RKO (cell line): ENCODE data around the gene SNRPD1.
"Not testable (repeated sequence)": the region's sequence is repeated elsewhere in the genome, so short reads cannot be mapped to it uniquely, and the experiment has no call there.

ENCODE experiments used
- DNase-seq: peaks from one replicate; pipeline ENCODE4 v3.0.0-alpha.2; 2016; ENCODE audit warnings: low spot score

The SNRPD1 gene

DNA sequence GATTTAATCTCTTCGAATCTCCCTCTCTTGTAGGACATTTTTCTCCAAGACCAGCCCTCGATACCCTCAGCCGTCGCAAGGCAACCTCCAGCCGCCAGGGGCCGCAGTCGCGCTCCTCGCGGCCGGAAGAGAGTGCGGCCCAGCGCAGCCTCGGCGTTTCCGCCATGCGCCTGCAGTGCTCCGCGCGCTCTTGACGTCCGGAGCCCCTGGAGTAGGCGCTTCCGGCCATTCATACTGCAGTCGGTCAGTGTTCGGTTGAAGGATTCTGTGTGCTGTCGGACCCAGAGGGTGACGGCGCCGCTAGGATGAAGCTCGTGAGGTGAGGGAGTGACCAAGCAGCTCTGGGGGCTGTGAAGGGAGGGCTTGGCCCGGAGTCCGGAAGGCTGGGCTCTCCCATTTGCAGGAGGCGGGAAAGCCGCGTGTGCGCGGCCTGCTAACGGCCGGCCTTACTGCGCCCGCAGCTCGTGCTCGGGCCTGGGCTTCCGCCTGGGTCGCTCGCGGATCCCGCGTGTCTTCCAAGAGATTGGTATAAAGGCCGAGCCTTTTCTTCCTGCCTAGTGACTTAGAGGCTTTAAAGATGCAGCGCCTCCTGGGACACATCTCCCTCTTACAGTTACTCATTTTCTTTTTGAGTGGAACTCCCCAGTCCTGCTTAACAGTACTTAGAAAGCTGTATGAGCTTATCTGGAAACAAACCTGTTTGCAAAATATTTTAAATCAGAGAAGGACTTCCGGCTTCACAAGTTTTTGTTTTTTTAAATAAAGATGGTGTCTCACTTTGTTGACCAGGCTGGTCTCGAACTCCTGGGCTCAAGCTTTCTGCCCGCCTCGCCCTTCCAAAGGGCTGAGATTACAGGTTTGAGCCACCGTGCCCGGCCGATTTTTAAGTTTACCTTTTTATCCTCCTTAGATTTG, at the start of gene SNRPD1:
Gene SNRPD1, plus strand, starts transcription at position 190 of the 915 bp plus-strand sequence. Its CDS starts 116 bp downstream, at position 306.
- peak; percentile 94 for DNase-seq

DNA sequence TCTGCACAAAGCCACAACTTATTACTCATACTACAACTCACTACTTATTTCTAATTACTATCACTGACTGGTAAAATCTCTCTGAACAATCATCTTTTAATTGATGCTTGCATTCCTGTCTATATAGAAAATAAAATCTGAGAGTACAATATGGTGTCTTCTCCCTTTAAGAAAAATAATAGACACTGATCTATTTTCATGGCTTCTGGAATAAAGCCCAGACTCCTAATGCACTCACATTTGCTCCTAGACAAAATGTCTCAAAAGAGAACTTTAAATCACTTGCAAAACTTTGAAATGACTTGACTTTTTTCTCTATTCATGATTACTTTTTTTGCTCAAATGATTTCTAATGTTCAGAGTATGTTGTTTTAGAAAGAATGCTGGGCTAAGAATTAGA, 40.3 kb upstream of the SNRPD1 start:
- DNase-seq = no peak

DNA sequence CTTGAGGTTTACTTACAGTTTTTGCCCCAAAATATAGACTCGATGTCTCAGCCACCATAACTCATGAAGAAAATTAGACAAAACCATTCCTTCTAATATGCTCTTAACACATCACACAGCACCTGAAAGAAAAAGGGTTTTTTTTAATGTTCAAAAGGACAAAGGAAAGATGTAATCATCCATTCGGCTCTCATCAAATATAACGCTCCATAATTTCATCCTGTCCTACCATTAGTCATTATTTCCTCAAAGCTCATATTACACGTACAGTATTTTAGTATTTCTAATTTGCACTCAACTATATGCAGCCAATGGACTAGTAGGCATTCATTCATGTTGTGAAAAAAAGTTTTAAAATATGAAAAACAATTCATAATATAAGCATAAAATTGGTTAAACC, 36.5 kb upstream of the SNRPD1 start:
- DNase-seq = no peak

DNA sequence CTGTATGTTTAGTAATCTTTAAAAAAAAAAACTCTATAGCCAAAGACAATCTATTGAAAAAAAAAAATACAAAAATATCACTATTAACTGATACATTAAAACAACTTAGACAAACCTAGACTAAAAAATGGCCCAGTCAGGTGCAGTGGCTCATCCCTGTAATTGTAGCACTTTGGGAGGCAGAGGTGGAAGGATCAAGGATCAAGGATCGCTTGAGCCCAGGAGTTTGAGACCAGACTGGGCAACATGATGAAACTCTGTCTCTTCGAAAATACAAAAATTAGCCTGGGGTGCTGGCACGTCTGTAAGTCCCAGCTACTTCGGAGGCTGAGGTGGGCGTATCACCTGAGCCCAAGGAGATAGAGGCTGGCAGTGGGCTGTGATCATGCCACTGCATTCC, 27.7 kb upstream of the SNRPD1 start:
- no peak for DNase-seq

DNA sequence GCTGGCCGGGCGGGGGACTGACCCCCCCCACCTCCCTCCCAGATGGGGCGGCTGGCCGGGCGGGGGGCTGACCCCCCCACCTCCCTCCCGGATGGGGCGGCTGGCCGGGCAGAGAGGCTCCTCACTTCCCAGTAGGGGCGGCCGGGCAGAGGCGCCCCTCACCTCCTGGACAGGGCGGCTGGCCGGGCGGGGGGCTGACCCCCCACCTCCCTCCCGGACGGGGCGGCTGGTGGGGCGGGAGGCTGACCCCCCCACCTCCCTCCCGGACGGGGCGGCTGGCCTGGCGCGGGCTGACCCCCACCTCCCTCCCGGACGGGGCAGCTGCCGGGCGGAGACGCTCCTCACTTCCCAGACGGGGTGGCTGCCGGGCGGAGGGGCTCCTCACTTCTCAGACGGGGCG, 19.8 kb upstream of the SNRPD1 start:
- DNase-seq = not testable (repeated sequence)

DNA sequence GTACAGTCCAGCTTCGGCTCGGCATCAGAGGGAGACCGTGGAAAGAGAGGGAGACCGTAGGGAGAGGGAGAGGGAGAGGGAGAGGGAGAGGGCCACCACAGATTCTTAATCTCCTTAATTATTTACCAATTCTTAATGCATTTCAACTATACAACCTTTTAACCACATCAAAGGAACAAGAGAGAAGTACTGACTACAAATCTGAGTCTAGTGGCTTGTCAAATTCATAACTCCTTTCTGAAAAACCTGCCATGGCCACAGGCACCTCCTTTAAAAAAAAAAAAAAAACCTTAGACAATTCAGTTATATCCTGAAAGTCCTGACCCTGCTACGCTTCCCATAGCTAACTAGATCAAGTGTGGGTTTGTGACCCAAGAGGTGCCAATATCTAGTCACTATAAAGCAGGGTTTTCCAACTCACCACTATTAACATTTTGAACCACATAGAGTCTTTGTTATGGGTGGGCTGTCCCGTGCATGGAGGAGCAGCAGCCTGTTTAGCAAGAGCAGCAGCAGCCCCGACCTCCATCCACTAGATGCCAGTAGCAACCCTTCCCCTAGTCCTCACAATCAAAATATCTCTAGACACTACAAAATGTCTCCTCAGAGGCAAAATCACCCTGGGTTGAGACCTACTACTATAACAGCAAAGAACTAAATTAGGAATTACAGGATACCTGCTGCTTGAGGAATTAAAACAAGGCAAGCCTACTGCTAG, 18.4 kb upstream of the SNRPD1 start:
- peak; percentile 20 for DNase-seq

DNA sequence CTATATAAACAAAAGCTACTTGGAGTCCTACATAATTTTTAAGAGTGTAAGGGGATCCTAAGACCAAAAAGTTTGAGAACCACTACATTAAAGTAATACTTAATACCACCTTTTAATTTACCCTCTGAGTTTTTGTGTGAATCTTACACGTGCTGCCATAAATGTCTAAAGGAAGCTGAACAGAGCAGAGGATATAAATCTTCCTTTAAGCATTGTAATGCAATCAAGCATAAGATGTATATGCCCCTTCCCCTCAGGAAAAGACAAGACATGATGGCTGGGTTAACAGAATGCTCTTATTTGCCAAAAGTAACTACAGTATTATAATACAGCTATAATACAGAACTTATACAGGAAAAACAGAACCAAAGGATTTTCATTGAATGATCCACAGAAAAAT, 14.5 kb upstream of the SNRPD1 start:
- no peak for DNase-seq

DNA sequence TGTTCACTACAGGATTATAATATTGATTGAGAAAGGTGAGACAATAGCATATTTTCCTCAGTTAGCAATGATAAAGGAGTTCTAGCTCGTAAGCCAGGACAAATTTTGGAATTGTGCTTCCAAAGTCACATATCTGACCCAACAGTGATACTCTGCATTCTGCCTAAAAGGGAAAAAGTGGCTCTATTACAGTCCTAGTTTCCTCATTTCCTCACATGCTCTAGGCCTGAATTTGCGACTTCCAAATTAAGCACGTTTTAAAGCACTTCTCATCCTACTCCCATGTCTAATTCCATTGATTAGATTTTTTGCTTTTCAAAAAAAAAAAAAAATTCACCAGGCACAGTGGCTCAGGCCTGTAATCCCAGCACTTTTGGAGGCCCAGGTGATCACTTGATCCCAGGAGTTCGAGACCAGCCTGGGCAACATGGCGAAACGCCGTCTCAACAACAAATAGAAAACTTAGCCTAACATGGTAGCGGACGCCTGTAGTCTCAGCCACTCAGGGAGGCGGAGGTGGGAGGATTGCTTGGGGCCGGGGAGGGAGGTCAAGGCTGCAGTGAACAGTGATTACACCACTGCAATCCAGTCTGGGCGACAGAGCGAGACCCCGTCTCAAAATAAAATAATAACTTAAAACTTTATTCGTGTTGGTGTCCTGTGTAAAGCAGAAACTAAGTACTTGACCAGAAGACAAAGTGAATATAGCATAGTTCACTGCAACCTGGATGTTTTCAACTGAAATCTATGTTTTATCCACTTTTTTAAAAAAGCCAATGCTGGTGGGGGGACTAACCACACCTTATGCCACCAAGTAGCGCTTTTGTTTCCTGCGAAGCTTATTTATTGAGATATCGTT, 13.2 kb upstream of the SNRPD1 start:
- DNase-seq = peak; percentile 76

DNA sequence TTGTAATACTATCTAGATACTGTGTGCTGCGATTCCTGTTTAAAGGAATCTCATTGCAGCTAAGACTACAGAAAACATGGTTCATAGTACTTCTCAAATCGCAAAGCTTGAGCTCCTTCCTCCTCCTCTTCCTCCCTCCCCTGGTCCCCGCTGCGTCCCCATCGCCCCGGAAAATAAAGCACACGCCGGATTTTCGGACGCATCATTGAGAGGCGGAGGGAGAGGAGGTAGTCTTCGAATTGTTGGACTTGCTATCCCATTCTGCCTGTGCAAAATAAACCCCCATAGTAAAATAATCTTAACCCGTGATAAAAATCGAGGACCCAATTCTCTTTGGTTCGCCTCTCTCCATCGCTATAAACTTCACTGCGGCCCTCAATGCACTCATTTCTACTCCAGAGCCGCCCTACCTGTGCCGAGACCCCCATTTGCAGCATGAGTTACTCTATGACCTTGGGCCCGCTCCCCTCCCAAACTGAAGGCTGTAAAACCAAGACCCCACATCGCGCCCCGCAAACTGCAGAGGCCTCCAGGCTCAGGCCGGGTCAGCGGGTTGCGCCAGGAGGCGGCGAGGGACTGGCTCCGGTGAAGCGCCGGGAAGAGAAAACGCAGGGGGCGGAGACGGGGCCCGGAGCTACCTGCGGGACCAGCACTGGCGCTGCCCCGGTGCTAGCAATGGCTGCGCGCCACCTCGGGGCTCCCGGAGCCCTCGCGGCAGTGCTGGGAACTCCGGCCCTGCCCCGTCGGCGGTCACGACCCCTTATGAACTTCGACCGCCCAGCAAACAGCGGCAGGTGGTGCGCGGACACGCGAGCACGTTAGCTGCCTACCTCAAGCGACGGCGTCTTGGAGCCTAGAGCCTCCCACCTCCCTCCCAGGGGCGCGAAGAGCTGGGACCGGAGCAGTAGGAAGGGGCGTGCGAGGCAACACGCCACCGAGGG, 12.3 kb upstream of the SNRPD1 start:
- DNase-seq = peak; percentile 49

DNA sequence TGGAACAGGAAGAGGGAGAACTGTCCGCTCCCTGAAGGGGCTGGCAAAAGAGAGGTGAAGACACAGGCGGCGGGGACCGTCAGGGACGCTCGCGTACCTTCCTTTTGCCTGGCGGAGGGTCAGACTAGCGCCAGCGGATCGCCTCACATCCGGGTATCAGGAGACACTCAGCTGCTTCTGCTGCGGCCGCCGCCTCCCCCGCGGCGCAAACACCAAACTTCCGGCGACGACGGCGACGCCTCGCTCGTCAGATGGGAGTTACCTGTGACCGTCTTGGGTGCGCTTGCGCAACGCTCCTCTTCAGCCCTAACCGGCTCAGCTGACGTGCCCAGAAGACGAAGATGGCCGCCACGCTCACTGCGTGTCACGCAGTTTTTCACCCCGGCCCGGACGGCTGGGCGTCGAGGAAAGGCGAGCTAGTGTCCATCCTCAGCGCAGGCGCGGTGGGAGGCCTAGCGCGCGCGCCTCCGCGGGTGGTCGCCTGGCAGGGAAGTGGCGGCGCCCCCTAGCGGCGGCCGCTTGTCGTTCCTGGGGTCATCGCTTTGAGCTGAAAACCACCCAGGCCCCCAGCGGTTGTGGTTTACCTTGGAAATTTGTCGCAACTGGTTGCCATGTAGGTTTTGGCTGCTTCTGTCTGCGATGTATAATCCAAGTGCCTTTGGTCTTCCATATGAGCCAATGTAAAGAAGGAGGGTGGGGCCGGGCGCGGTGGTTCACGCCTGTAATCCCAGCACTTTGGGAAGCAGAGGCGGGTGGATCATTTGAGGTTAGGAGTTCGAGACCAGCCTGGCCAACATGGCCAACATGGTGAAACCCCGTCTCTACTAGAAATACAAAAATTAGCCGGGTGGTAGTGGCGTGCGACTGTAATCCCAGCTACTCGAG, 11.3 kb upstream of the SNRPD1 start, which contains the start of gene ESCO1:
Gene ESCO1, minus strand, starts transcription at position 179 of the 885 bp plus-strand sequence. CDS start 25,861 bp downstream, outside the sequence.
- peak; percentile 98 for DNase-seq

DNA sequence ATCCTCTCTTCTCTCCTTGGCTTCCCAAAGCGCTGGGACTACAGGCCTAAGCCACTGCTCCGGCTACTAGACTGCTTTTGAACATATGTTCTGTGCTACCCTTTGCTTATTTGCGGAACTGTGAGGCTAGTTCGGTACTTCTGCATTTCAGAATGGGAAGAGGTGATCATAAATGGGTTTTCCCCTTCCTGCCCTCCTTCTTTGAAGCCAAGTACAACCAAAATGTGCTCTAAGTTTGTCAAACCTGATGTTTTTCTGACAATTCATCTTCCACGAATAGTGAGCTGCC, 9.9 kb upstream of the SNRPD1 start:
- no peak for DNase-seq

DNA sequence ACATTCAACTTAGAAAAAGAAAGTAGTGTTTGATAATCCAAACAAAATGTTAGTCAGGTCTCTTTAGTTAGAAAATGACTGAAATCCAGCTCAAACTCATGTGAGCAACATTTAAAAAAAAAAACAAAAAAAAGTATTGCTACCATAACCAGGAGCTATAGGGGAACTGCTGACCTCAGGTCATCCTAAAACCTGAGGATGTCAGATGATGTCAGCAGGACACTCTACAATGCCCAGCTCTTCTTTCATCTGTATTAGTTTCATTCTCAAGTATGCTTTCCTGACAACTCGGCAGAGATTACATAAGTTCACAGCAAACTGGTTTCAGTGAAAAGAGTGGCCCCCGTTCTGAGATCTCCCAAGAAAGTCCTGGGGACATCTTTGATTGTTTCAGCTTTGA, 7.4 kb upstream of the SNRPD1 start:
- no peak for DNase-seq

DNA sequence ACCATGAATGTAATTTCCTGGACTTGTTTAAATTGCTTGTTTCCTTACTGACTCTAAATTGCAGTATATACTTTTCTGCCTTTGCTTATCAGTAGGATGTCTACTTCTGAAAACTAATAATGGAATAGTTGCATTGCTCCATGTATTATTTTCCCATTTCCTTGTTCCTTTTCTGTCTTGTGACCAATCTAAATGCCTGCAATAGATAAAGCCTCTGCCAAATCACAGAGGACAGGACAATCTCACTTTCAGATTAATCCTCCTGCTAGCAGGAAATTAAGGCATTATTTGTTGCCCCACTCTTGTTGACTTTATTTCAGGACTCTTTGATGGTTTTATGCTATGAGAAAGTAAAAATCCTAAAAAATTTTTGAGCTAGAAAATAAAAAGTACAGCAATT, 6.9 kb upstream of the SNRPD1 start:
- DNase-seq = no peak

DNA sequence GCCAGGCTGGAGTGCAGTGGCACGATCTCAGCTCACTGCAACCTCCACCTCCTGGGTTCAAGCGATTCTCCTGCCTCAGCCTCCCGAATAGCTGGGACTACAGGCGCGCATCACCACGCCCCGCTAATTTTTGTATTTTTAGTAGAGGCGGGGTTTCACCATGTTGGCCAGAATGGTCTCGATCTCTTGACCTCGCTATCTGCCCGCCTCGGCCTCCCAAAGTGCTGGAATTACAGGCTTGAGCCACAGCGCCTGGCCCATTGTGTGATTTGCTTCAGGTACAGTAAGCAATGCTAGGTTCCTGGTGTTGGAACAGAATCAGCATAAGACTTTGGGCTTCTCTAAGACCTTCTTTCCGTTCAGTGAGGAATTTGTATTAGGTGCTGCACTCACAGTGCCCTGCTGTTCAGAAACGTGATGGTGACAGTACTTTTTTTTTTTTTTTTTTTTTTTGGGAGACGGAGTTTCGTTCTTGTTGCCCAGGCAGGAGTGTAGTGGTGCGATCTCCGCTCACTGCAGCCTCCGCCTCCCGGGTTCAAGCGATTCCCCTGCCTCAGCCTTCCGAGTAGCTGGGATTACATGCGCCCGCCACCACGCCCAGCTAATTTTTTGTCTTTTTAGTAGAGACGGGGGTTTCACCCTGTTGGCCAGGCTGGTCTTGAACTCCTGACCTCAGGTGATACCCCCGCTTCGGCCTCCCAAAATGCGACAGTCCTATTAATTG, 551 bp upstream of the SNRPD1 start:
- DNase-seq = not testable (repeated sequence)

DNA sequence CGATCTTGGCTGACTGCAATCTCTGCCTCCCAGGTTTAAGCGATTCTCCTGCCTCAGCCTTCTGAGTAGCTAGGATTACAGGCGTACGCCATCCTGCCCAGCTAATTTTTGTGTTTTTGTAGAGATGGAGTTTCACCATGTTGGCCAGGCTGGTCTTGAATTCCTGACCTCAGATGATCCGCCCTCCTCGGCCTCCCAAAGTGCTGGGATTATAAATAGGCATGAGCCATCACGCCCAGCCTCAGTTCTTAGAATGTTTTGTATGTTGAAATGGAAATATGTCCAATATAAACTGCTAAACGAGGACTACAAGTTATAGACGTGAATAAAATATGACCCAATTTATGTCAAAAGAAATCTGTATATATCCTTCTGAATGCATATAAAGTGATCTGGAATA, 9.5 kb downstream of the SNRPD1 start:
- DNase-seq = not testable (repeated sequence)

DNA sequence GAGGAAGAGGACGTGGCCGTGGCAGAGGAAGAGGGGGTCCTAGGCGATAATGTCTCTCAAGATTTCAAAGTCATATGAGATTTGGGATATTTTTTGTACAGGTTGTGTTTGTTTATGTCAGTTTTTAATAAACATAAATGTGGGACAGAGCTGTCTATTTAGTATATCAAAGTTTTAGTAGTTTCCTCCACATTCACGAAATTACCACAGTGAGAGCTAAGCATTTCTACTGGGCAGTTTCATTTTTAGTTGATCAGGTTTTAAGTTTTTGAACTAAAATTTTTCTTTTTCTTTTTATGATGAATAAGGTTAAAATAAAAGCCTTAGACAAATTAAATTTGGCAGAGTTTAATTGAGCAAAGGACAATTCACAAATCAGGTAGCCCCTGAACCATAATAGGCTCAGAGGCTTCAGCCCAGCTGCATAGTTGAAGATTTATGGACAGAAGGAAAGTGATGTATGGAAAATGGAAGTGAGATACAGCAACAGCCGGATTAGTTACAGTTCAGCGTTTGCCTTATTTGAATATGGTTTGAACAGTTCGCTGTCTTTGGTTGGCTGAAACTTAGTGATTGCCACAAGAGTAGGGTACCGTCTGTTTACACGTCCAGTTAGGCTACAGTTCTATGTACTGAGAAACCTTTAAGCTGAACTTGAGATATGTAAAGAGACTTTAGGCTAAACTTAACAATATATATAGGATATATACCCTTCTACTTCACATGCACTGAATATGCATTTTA, 17.1 kb downstream of the SNRPD1 start:
- DNase-seq = no peak

DNA sequence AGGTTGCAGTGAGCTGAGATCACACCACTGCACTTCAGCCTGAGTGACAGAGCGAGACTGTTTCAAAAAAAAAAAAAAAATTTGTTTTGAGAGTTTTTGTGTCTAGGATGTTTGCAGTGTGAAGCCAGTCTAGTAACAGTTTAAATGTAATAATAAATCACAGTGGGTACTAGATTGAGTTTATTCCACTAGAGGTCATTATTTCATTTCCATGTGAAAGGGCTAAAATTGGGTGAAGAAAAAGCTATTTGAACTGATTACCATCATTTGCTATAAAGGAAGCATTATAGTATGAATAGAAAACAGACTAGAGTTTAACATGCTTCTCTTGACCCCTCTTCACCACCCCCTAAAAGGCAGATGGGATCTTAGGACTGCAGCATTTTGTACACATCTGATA, 20.3 kb downstream of the SNRPD1 start:
- no peak for DNase-seq

DNA sequence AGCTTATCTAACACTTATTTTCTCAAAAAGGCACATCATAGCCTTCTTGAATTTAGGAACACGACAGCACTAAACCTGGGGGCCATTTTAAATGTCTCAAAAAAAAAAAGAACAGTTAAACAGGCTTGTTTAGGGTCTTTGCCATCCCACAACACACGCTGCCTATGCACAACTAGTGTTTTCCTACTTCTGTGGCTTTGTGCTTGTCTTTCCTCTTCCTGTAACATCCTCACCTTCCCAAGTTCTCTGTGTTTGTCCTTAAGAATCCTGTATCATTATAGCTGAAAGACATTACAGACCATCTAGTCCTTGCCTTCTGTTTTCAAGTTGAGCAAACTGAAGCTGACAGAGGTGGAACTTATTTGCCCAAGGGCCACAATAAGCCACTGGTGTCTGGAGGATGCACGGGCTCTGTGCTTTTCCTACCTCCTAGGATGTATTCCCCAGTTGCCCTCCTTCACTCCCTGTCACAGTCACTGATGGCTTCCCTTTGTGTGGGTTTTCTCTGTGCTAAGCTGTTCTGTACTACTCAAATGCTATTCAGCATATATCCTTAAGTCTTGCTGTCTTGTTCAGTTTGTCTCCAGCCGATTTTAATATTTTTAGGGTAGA, 22.6 kb downstream of the SNRPD1 start:
- DNase-seq = no peak
